HG03432 (cell line): Measurements from ENCODE around the gene TSPAN32.

ENCODE experiments used
- ATAC-seq: cut with Tn5 transposase; IDR thresholded peaks from one replicate; pipeline ENCODE4 v1.9.1; 2021; ENCODE audit warnings: mild to moderate bottlenecking, moderate library complexity; ENCODE audit not compliant: unreplicated experiment

TSPAN32 gene

DNA sequence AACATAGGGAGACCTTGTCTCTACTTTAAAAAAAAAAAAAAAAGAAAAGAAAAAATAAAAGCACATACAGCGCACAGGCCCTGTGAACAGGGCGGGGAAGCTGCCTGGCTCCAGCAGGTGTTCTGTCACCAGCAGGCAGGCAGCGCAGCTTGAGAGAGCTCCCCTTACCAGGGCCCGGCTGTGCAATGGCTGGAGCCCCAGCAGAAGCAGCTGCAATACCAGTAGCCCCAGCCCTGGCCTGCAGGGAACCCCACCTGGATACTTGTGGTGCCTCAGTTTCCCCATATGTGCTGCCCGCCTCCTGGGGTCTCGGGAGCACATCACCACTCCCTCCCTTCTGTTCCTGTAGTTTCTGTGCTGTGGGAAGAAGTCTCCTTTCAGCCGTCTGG, 12.3 kb downstream of the TSPAN32 start:
- no peak for ATAC-seq

GRCh38 chr11:2314525-2315394, 12.9 kb downstream of the TSPAN32 start:
- no peak for ATAC-seq

GRCh38 chr11:2315395-2316168, 13.8 kb downstream of the TSPAN32 start:
- no peak for ATAC-seq

GRCh38 chr11:2316169-2316962, 14.6 kb downstream of the TSPAN32 start:
- ATAC-seq = no peak

DNA sequence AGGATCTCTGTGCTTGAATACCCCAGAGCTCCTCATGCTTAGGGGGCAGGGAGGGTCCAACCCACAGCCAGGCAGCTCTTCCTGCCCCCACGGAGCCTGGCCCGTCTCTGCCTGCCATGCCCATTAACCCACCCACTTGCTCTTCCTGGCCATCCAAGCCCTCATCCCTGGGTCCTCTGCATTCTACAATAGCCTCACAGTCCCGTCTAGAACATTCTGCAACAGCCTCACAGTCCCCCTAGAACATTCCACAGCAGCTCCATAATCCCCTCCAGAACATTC, 15.1 kb downstream of the TSPAN32 start:
- ATAC-seq = no peak

DNA sequence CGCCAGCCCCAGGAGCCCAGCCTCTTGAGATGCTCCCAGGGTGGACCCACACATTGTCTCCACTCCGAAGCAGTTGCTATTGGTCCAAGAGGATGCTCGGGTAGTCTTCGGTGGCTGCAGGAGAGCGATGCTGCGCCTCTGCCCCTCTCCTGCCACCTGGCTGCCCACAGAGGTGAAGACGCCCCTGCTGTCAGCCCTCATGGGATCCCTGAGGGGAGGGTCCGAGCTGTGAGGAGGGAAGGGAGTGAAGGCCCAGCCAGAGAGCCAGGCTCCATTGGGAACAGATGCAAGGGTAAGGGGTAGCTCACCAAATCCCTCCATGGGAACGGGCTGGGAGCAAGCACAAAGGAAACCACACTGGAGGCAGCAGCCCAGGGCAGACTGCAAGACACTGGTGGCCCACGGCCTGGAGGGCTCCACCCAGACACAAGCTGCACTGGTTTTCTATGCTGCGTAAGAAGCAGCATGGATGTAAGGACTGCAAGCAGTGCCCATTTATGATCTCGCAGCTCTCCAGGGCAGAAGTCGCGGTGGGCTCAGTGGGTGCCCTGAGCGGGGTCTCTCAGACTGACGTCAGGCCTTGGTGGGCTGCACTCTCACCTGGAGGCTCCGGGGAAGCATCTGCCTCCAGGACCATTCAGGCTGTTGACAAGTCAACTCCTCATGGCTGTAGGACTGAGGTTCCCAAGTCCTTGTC, 15.7 kb downstream of the TSPAN32 start:
- no peak for ATAC-seq

DNA sequence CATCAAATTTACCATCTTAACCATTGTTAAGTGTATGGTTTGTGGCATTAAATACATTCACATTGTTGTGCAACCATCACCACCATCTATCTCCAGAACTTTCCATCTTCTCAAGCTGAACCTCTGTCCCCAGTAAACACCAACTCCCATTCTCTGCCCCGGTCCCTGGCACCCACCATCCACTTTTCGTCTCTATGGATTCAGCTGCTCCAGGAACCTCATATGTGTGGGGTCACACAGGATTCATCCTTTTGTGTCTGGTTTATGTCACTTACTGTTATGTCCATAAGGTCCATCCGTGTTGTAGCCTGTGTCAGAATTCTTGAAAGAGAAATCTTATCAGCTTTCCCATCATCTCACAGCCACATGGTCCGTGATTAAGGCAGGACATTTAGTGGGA, 16.3 kb downstream of the TSPAN32 start:
- no peak for ATAC-seq

- ATAC-seq = no peak
Observed at GRCh38 chr11:2318707-2319106, 16.9 kb downstream of the TSPAN32 start.

- ATAC-seq = no peak
Observed at GRCh38 chr11:2319791-2320472, 18.1 kb downstream of the TSPAN32 start.

DNA sequence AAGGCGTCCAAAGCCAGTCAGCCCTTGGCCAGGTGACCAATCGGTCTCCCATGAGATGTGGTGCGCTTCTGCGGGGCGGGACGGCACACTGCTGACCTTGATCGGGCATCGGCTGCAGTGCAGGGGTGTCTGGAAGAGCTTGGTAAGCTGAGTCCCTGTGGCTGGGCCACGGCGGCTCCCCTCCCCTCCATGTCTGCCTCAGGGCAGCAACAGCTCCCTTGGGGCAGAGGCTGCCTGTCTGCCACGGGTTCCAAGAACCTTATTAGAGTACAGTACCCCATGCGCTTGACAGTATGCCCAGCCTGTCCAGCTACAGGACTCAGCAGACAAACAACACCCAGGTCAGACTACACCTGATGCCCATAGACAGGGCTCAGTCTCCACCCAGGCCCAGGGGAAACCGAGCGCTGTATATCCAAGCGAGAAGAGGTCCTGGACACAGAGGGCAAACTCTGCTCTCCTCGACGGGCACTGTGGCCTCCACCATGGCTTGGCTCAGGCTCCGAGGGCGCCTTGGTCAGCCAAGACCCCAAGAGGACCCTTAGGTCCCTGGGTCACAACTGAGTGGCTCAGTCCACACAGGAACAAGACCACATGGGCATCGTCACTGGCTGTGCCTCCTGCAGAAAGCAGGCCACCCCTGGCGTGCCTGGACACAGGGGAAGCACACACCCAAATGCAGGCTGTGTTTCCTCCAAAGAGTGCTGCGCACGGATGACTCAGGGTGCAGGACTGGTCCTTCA, 18.9 kb downstream of the TSPAN32 start:
- no peak for ATAC-seq

- ATAC-seq = no peak
Observed at GRCh38 chr11:2321311-2321683, 19.5 kb downstream of the TSPAN32 start.

DNA sequence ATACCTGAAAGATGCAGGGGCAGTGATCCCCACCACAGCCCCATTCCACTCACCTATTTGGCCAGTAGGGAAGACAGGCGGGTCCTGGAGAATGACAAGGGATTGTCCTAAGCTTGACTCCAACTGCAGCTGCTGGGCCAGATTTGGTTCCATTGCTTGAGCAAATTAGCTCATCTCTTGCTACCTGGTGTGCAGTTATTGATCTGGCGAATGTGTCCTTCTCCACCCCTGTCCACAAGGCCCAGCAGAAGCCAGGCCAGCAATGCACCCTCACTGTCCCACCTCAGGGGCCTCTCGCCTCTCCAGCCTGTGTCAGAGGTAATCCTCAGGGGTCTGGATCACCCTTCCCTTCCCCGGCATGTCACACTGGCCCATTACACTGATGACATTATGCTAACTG, 23.3 kb downstream of the TSPAN32 start:
- ATAC-seq = no peak

GRCh38 chr11:2325719-2326118, 23.9 kb downstream of the TSPAN32 start:
- ATAC-seq = no peak

GRCh38 chr11:2327032-2327431, 25.2 kb downstream of the TSPAN32 start:
- no peak for ATAC-seq

DNA sequence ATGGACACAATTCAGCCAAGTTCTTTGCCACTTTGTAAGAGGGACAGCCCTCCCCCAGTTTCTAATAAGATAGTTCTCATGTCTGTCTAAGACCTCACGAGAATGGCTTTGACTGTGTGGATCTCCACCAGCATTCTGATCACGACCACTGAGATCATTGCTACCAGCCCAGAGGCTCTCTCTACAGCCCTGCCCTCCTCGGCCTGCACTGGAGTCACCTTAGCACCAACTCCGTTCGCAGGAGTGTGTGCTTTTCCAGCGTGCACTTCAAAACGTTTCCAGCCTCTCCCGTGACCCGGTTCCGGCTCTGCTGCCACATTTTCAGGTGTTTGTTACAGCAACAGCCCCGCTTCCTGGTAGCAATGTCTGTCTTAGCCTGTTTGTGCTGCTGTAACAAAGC, 26.2 kb downstream of the TSPAN32 start:
- ATAC-seq = no peak

DNA sequence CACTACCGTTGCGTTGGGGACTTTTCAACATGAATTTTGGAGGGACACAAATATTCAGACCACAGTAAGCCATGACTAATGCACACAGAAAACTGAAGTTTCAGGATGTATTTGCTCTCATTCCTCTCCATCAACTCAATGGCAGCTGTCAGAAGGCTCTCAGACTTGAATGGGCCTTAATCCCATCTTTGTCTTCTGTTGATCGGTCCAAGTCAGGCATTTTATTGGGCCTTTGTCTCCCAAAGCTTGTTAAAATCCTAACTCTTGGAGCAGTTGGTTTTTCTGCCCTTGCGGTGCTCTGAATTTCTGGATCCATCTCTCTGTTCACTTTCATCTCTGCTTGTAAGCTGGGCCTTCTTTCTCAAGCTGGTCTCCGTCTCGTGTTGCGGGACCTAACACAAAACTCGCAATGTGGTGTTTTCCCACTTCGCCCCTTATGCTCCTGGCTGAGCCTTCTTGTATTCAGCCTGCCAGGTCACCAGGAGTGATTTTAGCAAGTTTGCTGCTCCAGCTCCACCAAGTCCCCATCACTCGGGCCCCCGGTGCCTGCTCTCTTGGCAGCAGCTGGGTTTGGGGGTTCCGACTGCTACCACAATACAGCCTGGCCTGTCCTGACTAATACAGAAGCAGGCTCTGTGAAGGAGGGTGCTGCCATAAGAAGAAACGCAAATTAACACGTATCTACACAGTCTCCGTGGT, 27.0 kb downstream of the TSPAN32 start:
- no peak for ATAC-seq

DNA sequence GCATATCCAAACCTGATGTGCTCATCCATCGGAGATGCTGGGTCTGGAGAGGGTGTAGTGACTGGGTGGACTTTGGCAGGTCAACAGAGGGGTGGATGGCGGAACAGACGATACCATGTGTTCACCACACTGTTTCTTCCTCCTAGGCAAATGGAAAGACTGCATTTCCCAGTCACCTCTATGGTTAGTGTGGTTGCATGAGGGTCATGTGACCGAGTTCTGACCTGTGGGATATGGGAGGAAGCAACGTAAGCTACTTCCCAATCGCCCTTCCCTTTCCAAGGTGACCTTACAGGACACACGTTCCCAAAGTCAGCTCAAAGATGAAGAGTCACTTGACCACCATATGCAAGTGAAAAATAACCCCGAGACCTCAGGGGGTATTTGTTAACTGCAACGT, 27.7 kb downstream of the TSPAN32 start:
- no peak for ATAC-seq

DNA sequence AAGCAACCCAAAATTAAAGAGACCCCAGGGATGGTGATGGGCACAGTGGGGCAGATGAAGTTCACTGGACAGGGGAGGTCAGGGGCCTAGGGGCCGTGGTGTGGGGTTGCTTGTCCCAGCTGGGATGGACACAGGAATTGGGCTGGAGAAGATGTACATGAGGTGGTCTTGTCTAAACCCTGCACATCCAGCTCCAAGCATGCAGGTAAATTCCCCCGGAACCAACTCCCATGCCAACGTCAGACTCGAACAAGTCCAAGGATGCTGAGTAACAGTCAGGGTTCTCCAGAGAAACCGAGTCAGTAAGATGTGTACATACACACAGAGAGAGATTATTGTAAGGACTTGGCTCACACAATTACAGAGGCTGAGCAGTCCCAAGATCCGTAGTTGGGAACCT, 28.9 kb downstream of the TSPAN32 start:
- ATAC-seq = no peak

DNA sequence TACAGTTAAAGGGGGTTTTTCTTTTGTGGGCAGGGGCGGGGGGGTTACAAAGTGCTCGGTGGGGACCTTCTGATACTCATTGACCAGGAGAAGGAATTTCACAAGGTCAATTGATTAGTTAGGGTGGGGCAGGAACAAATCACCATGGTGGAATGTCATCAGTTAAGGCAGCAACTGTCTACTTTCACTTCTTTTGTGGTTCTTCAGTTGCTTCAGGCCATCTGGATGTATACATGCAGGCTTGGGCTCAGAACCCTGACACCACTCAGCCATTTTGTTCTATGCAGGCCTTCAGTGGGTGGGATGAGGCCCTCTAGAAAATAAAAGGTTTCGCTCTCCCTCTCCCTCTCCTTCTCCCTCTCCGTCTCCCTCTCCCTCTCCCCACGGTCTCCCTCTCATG, 29.6 kb downstream of the TSPAN32 start:
- ATAC-seq = no peak
